ENCODE measurements around the gene JAM3.
"Not testable (repeated sequence)": the region's sequence is repeated elsewhere in the genome, so short reads cannot be mapped to it uniquely, and the experiment has no call there.

Gene JAM3

GRCh38 chr11:134178032-134178674 lies 109.3 kb downstream of the JAM3 start:
- no peak for TF ChIP-seq EZH2phosphoT487 (IDR thresholded peaks at IDR 0.05; ENCODE audit: borderline replicate concordance, low read length)
- no peak for TF ChIP-seq CTCF (IDR thresholded peaks at IDR 0.05; ENCODE audit: low read depth, low read length, poor library complexity, severe bottlenecking)
- peaks cover 90% of the 10 kb centered on the region for H3K36me3 ChIP-seq (ENCODE audit: control insufficient read depth, low read length)
- H3K4me1 ChIP-seq (ENCODE audit: control insufficient read depth, low read length), result no peaks in the 10 kb centered on the region

GRCh38 chr11:134181707-134182106 lies 112.8 kb downstream of the JAM3 start:
- Histone ChIP-seq H3K4me2 (ENCODE audit: low read length) (no peak overlapping the region), H3K9me2 (replicated peaks; ENCODE audit: control insufficient read depth, low read length) (no peaks in the 10 kb centered on the region), H3K36me3 (ENCODE audit: control insufficient read depth, low read length) (peaks cover 86% of the 10 kb centered on the region), H3K9me3 (ENCODE audit: control insufficient read depth, insufficient read depth, low read length) (no peaks in the 10 kb centered on the region), H3K27ac (ENCODE audit: low read depth, low read length) (no peak overlapping the region), H3K4me3 (ENCODE audit: low read length) (no peak overlapping the region), H3K27me3 (ENCODE audit: control insufficient read depth, low read length) (no peaks in the 10 kb centered on the region), H3K79me2 (ENCODE audit: control insufficient read depth, low read length) (no peaks in the 10 kb centered on the region), H4K20me1 (ENCODE audit: control insufficient read depth, insufficient read depth, low read depth, low read length) (no peaks in the 10 kb centered on the region; the same call in 1 of the 2 replicates), H3F3A (ENCODE audit: control insufficient read depth, insufficient read depth) (no peaks in the 10 kb centered on the region), H3K4me1 (ENCODE audit: control insufficient read depth, low read length) (no peaks in the 10 kb centered on the region)
- TF ChIP-seq EZH2phosphoT487 (IDR thresholded peaks at IDR 0.05; ENCODE audit: borderline replicate concordance, low read length) (no peak), CTCF (IDR thresholded peaks at IDR 0.05; ENCODE audit: low read depth, low read length, poor library complexity, severe bottlenecking) (no peak)

More at GRCh38 chr11:134178032-134178674, 109.3 kb downstream of the JAM3 start:
- H3K9me2 ChIP-seq (replicated peaks; ENCODE audit: control insufficient read depth, low read length), result no peaks in the 10 kb centered on the region
- H3K27ac ChIP-seq (ENCODE audit: low read depth, low read length), result no peak overlapping the region
- no peaks in the 10 kb centered on the region for H3K79me2 ChIP-seq (ENCODE audit: control insufficient read depth, low read length)
- H3K4me2 ChIP-seq (ENCODE audit: low read length), result no peak overlapping the region
- H3F3A ChIP-seq (ENCODE audit: control insufficient read depth, insufficient read depth), result no peaks in the 10 kb centered on the region
- H4K20me1 ChIP-seq (ENCODE audit: control insufficient read depth, insufficient read depth, low read depth, low read length), result no peaks in the 10 kb centered on the region; the same call in 1 of the 2 replicates
- H3K9me3 ChIP-seq (ENCODE audit: control insufficient read depth, insufficient read depth, low read length), result no peaks in the 10 kb centered on the region
- H3K4me3 ChIP-seq (ENCODE audit: low read length), result no peak overlapping the region
- no peaks in the 10 kb centered on the region for H3K27me3 ChIP-seq (ENCODE audit: control insufficient read depth, low read length)

DNA sequence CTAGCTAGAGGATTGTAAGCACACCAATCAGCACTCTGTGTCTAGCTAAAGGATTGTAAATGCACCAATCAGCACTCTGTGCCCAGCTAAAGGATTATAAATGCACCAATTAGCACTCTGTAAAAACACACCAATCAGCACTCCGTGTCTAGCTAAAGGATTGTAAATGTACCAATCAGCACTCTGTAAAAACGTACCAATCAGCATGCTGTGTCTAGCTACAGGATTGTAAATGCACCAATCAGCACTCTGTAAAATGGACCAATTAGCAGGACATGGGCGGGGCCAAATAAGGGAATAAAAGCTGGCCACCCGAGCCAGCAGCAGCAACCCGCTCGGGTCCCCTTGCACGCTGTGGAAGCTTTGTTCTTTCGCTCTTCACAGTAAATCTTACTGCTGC lies 119.2 kb downstream of the JAM3 start:
- not testable (repeated sequence) for H3F3A ChIP-seq (ENCODE audit: control insufficient read depth, insufficient read depth); H3K9me2 ChIP-seq (replicated peaks; ENCODE audit: control insufficient read depth, low read length); H3K4me3 ChIP-seq (ENCODE audit: low read length); H3K9me3 ChIP-seq (ENCODE audit: control insufficient read depth, insufficient read depth, low read length); H3K4me2 ChIP-seq (ENCODE audit: low read length); H3K27me3 ChIP-seq (ENCODE audit: control insufficient read depth, low read length); H3K4me1 ChIP-seq (ENCODE audit: control insufficient read depth, low read length); H4K20me1 ChIP-seq (ENCODE audit: control insufficient read depth, insufficient read depth, low read depth, low read length); H3K79me2 ChIP-seq (ENCODE audit: control insufficient read depth, low read length); H3K27ac ChIP-seq (ENCODE audit: low read depth, low read length)
- H3K36me3 ChIP-seq (ENCODE audit: control insufficient read depth, low read length), result peaks cover 93% of the 10 kb centered on the region

- Histone ChIP-seq H3K79me2 (ENCODE audit: control insufficient read depth, low read length) (peaks cover 3% of the 10 kb centered on the region; the same call in 1 of the 2 replicates), H4K20me1 (ENCODE audit: control insufficient read depth, insufficient read depth, low read depth, low read length) (no peaks in the 10 kb centered on the region), H3K27me3 (ENCODE audit: control insufficient read depth, low read length) (no peaks in the 10 kb centered on the region), H3F3A (ENCODE audit: control insufficient read depth, insufficient read depth) (no peaks in the 10 kb centered on the region), H3K27ac (ENCODE audit: low read depth, low read length) (no peak overlapping the region), H3K4me1 (ENCODE audit: control insufficient read depth, low read length) (no peaks in the 10 kb centered on the region), H3K9me2 (replicated peaks; ENCODE audit: control insufficient read depth, low read length) (no peaks in the 10 kb centered on the region), H3K9me3 (ENCODE audit: control insufficient read depth, insufficient read depth, low read length) (no peaks in the 10 kb centered on the region), H3K4me3 (ENCODE audit: low read length) (no peak overlapping the region), H3K36me3 (ENCODE audit: control insufficient read depth, low read length) (peaks cover 87% of the 10 kb centered on the region), H3K4me2 (ENCODE audit: low read length) (no peak overlapping the region)
- TF ChIP-seq CTCF (IDR thresholded peaks at IDR 0.05; ENCODE audit: low read depth, low read length, poor library complexity, severe bottlenecking), result no peak
- TF ChIP-seq EZH2phosphoT487 (IDR thresholded peaks at IDR 0.05; ENCODE audit: borderline replicate concordance, low read length), result no peak
Measured at GRCh38 chr11:134196756-134197155, 127.9 kb downstream of the JAM3 start.

All from DOHH2 (cell line).